Astrocyte of the spinal cord (primary cell): Measurements from ENCODE around the gene CPA3.

ENCODE experiments used
- DNase-seq: peaks from one replicate; pipeline ENCODE4 v3.0.0; 2011; ENCODE audit warnings: low read depth, low spot score
- H3K4me3 ChIP-seq: 2 replicates; pipeline ENCODE4 v1.5.1; 2011; ENCODE audit warnings: low read depth, mild to moderate bottlenecking, low read length, moderate library complexity
- in situ Hi-C: cut with HindIII; loops from 2 replicates; pipeline ENCODE4 v1.10.0; 2017; ENCODE audit warnings: low sequenced_read_pairs
- TF ChIP-seq, protein P1 (sequence below): IDR thresholded peaks from 2 replicates; pipeline ENCODE4 v1.5.1; 2012; ENCODE audit warnings: low read depth, mild to moderate bottlenecking, low read length, inconsistent platforms

CPA3 gene

GRCh38 chr3:148903022-148903442 lies 37.9 kb downstream of the CPA3 start:
- H3K4me3 ChIP-seq, result no peak overlapping the region
- in situ Hi-C loops, result no loop called here
- TF ChIP-seq, protein P1, sequence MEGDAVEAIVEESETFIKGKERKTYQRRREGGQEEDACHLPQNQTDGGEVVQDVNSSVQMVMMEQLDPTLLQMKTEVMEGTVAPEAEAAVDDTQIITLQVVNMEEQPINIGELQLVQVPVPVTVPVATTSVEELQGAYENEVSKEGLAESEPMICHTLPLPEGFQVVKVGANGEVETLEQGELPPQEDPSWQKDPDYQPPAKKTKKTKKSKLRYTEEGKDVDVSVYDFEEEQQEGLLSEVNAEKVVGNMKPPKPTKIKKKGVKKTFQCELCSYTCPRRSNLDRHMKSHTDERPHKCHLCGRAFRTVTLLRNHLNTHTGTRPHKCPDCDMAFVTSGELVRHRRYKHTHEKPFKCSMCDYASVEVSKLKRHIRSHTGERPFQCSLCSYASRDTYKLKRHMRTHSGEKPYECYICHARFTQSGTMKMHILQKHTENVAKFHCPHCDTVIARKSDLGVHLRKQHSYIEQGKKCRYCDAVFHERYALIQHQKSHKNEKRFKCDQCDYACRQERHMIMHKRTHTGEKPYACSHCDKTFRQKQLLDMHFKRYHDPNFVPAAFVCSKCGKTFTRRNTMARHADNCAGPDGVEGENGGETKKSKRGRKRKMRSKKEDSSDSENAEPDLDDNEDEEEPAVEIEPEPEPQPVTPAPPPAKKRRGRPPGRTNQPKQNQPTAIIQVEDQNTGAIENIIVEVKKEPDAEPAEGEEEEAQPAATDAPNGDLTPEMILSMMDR, result no peak
- DNase-seq, result peak; percentile 49

GRCh38 chr3:148903941-148904340 lies 38.8 kb downstream of the CPA3 start:
- in situ Hi-C loops, result no loop called here
- TF ChIP-seq, protein P1, result no peak
- DNase-seq, result no peak

GRCh38 chr3:148906667-148907066 lies 41.6 kb downstream of the CPA3 start:
- TF ChIP-seq, protein P1, result no peak
- no peak for DNase-seq
- in situ Hi-C loops, result no loop called here
- H3K4me3 ChIP-seq, result no peak overlapping the region

More at GRCh38 chr3:148903941-148904340, 38.8 kb downstream of the CPA3 start:
- no peak overlapping the region for H3K4me3 ChIP-seq

- TF ChIP-seq, protein P1, result no peak
- DNase-seq, result no peak
- in situ Hi-C loops, result no loop called here
- H3K4me3 ChIP-seq, result no peak overlapping the region
Observed at GRCh38 chr3:148911173-148911572, 46.1 kb downstream of the CPA3 start.

DNA sequence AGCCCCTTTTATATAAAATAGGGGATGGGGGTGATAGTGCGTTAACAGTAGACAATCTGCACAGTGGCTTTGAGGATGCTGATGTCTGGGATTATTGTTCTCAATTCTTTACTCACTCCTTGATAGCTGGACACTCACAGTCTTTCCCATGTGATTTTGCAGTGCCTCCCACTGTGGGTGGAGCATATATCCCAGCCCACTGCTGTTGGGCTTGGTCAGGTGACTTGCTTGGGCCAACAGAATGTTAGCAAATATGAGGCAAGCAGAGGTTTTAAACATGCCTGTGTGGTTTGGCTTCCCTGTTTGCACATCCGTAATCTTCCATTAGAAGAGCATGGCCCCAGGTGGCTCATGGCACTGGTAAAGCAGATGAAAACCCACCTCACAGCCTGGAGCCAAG lies 46.5 kb downstream of the CPA3 start:
- TF ChIP-seq, protein P1, result no peak
- no peak overlapping the region for H3K4me3 ChIP-seq
- DNase-seq, result no peak
- in situ Hi-C loops, result no loop called here

- TF ChIP-seq, protein P1, result no peak
- no peak for DNase-seq
- H3K4me3 ChIP-seq, result no peak overlapping the region
- in situ Hi-C loops, result no loop called here
Observed at GRCh38 chr3:148914936-148915690, 50.0 kb downstream of the CPA3 start.
